NCI-H2081 treated with DMSO at 0.1 percent for 48 hours (cell line): ENCODE data around the gene YIPF2.
"Not testable (repeated sequence)": the region's sequence is repeated elsewhere in the genome, so short reads cannot be mapped to it uniquely, and the experiment has no call there.

Experiments
- DNase-seq: peaks from one replicate; lab custom pipeline; 2025; lab: John Stamatoyannopoulos, UW

YIPF2 gene

DNA sequence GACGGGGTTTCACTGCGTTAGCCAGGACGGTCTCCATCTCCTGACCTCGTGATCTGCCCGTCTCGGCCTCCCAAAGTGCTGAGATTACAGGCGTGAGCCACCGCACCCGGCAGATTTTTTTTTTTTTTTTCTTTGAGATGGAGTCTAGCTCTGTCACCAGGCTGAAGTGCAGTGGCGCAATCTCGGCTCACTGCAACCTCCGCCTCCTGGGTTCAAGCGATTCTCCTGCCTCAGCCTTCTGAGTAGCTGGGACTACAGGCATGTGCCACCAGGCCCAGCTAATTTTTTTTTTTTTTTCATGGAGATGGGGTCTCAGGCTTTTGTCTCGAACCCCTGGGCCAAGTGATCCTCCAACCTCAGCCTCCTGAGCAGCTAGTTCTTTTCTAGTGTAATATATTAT is 13.2 kb upstream of the YIPF2 start:
- not testable (repeated sequence) for DNase-seq

- DNase-seq = peak; percentile 32
These were observed 8.2 kb upstream of the YIPF2 start for GRCh38 chr19:10936661-10937084.

- no peak for DNase-seq
These were observed 7.1 kb upstream of the YIPF2 start for GRCh38 chr19:10935371-10936059.

GRCh38 chr19:10929402-10929794 is 959 bp upstream of the YIPF2 start:
- DNase-seq = no peak

DNA sequence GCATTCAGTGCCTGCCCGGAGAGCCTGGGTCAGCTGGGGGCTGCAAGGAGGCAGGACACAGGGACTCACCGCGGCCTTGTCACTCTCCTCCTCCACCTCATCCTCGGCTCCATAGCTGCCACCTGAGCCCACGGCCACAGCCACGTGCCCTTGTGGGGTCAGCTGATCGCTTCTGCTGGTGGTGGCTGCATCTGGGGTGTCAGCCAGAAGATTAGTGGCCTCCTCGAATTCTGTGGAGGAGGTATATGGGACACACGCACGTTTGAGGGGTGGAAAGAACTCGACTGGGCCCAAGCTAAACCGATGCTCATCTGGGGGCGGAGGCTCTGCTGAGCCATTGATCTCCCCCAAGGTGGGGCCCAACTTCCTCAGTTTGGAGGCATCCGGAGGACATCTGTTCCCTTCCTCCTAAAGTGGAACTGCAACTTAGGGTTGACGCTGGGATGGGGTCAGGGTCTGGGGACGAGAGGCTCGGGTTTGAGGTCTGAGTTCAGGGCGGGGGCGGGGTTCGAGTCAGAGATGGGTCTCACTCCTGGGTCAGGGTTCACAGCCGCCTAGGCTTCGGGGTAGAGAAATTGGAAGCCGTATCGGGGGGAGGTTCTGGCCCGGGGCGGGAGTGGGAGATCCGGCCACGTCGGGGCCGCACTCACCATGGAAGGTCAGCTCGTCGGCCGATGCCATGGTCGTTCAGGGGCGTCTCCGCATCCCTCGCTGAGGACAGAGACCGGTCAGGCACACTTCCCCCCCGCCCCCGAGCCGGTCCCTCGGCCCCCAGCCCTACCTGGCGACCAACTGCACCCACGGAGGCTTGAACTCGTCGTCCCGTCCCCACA is 493 bp downstream of the YIPF2 start:
- DNase-seq = no peak

DNA sequence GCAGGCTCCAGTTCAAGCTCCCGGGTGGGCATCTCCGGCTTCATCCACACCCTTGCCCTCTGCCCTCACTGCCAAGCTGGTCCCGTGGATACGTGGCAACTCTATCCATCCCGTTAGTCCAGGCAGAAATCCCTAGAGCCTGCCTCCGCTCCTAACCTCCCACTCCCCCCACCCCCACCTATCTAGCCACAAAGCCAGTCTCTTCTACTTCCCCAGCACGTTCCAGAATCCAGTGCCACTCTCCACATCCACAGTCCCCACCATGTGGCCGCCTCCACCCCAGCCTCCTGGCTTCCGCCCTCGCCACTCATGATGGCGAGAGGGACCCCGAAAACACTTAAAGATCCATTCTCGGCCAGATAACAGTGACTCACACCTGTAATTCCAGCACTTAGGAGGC is 3.8 kb downstream of the YIPF2 start:
- no peak for DNase-seq

DNA sequence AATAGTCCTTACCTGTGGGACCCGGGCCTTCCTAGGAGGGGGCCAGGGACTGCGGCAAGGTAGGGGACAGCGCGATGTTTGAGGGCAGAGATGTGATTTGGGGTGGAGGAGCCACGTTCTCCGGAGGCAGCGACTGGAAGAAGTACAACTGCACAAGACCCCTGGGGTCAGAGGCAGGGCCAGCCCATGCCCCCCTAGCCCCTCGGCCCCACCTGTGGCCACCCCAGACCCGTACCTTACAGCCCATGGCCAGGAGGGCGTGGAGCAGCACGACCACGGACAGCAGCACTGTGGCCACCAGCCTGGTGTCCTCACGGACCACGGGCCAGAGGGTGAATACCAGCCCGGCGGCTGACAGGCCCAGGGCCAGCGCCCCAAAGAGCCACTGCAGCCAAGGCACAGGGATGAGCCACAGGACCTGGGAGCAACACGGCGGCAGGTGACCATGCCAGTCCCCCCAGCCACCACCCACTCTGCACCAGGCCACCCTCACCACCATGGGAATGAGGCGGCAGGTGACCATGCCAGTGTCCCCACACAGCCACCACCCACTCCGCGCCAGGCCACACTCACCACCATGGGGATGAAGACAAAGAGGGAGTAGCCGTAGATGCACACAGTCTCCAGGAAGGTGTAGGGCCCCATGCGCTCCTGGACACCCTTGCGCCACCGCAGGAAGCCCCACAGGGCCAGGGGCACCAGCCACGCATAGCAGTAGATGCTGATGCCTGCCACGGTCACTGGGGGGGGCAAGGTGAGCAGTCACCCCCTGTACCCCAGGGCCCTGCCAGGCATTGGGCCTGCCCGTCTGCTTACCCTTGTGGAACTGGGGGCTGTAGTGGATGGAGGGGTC is 5.0 kb downstream of the YIPF2 start:
- no peak for DNase-seq

DNA sequence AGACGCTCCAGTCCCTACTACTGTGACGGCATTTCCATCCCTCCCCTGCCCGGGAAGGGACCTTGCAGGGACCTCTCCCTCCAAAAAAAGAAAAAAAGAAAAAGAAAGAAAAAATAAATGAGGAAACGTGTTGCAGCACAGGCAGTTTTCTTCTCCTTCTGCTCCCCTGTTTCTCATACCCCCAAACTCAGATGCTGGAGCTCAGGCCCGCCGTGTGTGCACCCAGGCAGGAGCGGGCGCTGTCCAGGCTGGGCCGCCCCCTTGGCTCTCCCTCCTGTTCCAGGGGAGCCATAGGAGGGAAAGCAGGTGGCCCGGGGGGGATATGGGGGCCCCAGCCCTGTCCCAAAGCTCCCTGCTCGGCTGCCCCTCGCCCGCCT is 5.8 kb downstream of the YIPF2 start:
- no peak for DNase-seq

GRCh38 chr19:10921910-10922637 is 6.4 kb downstream of the YIPF2 start:
- DNase-seq = no peak

- DNase-seq = no peak
These were observed 7.1 kb downstream of the YIPF2 start for GRCh38 chr19:10921199-10921909.

GRCh38 chr19:10920781-10921180 is 7.7 kb downstream of the YIPF2 start:
- DNase-seq = no peak

DNA sequence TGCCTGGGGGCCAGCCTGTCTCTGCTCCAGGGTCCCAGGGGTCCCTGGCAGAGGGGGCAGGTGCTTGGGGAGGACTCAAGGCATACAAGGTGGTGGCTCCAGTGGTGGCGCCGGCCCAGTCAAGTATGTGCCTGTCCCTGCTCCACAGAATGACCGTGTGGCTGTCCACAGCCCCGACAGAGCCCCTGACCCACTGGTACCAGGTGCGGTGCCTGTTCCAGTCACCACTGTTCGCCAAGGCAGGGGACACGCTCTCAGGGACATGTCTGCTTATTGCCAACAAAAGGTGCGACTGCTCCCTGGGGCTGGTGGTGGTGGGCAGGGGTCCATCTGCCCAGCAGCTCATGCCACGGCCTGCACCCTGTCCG is 8.2 kb downstream of the YIPF2 start:
- DNase-seq = no peak

DNA sequence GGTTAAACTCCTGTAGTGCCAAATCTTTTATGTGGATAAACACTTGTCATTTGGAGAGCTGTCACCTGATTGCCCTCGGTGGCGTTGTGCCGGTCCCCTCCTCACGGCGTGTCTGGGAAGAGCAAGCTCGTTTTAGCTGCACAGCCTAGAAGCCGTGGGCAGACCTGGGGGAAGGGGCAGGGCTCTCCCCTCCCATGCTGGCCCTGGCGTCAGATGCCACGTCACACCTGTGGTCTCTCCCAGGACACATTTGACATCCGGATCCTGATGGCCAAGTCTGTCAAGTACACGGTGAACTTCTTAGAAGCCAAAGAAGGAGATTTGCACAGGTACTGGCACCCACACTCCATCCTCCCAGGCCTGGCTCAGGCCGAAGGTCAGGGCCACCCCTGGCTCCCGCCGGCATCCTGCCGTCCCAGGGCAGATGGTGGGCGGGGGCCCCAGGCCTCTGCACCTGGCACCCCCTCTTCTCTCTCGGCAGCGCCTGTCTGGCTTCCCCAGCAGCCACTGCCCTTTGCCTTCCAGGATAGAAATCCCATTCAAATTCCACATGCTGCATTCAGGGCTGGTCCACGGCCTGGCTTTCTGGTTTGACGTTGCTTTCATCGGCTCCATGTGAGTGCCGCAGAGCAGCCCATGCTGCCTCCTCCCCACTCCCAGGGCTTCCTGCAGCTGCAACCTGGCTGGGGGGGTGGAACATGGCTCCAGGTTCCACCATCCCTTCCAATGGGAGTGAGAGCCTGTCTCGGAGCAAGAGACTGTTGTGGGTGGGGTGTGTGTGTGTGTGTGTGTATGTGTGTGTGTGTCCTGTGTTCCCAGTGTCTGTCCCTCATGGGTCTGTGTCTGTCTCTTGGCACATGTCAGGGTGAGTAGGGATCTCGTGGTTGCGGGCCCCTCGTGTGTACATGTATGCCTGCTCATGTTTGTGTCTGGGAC is 8.8 kb downstream of the YIPF2 start:
- no peak for DNase-seq

GRCh38 chr19:10918359-10918758 is 10.1 kb downstream of the YIPF2 start:
- DNase-seq = no peak

GRCh38 chr19:10916602-10917001 is 11.8 kb downstream of the YIPF2 start:
- DNase-seq = no peak

DNA sequence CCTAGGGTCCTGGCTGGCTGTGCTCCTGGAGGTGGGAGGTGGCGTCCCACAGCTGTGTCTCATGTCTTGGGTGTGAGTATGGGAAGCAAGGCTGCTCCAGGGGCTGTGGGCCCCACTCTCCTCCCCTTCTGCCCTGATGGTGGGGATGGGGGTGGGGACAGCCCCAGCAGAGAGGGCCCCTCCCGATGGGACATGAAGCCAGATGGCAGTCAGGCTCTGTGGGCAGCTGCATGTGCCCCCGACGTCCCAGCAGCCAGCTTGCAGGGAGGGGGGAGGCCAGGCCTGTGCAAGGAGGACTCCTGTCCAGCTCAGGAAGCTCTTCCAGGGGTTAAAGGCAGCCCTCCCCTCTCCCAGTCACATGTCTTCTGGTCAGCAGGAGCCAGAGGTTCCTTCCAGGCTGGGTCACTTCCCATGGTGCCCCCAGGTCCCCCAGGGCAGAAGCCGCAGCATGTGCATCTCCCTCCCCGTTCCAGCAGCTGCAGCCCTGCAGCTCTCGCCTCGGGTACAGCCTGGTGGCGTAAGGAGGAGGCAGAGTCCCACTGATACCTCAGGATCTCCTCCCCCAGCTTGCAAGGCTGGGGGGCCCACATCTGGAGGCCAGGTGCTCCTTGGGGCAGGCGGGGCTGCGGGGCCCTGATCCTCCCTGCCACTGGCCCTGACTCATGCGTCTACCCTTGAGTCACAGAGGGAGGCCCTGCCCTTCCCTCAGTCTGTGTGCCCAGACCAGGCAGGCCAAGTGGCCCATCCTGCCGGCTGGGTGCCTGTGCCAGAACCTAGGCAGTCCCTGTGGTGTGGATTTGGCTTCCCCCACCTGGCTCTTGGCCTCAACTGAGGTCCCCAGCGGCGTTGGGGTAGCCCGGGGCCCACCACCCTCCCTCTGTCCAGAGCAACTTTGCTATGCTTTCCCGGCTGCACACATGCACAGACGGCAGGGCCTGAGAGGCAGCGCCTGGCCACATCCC is 13.0 kb downstream of the YIPF2 start:
- DNase-seq = no peak

- DNase-seq = no peak
These were observed 14.6 kb downstream of the YIPF2 start for GRCh38 chr19:10913716-10914340.

GRCh38 chr19:10912619-10913018 is 15.8 kb downstream of the YIPF2 start:
- DNase-seq = no peak
